Fibroblast of lung (primary cell): ENCODE measurements around the gene TBX20.

Source experiments
- CTCF ChIP-seq, 2 donors: IDR thresholded peaks in 1 of 2; conservative IDR thresholded peaks in 1 of 2; 1 replicate in 1 of 2; 2 replicates in 1 of 2; pipeline ENCODE4 v1.5.1; 2011 to 2012; ENCODE audit warnings: low read length in 2 of 2, control low read depth in 1 of 2, inconsistent platforms in 1 of 2, low read depth in 1 of 2, mild to moderate bottlenecking in 1 of 2
- EZH2 ChIP-seq: IDR thresholded peaks from 2 replicates; pipeline ENCODE4 v1.5.1; 2012; ENCODE audit warnings: low read length, control low read depth, mild to moderate bottlenecking; ENCODE audit errors: missing control alignments

- TF ChIP-seq CTCF (conservative IDR thresholded peaks at IDR 0.05 in 1 of 2, IDR thresholded peaks at IDR 0.05 in 1 of 2; ENCODE audit: low read depth in 1 of 2, low read length in 2 of 2), result no peak
- TF ChIP-seq EZH2, result no peak
These were observed 31.9 kb upstream of the TBX20 start for GRCh38 chr7:35285799-35286198.
